Stimulated activated CD4-positive, alpha-beta T cell treated with anti-CD3 and anti-CD28 coated beads, Interleukin-1b, Interleukin-23, amount 100 ng/mL, for 4 hours (primary cell): ENCODE results near the gene CCDC57.
A peak's percentile ranks its signal among the peaks of the same experiment; 100 is the strongest.

Experiments used
- DNase-seq, 2 donors: peaks; one replicate each; pipeline ENCODE4 v3.0.0-alpha.2; 2020; ENCODE audit warnings: low read depth in 2 of 2

Gene CCDC57

DNA sequence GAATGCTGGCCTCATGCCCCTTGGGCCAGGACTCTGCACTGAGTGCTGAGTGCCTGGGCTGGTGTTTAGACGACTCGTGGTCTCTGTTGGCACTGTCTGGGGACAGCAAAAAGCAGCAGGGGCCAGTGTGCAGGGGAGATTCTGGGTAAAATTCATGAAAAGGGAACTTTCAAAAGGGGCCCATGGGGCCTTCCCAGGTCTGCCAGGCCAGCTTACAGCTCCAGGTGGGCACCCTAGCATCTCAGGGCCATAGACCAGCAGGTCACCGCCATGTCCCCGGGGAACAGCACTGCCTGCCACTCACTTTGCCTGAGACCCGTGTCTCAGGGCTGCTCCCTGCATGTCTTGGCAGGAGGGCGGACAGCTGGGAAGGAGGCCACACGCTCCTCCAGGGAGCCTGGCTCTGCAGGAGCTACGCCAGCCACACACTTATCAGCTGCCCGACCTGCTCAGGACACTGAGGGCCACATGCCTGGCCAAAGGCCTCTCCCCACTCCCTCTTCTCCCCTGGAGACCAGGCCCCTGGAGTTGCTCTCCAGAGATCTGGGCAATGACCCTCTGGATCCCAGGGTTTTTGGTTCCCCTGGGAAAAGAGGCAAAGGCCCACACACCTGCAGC lies 105.8 kb downstream of the CCDC57 start:
- no peak for DNase-seq

DNA sequence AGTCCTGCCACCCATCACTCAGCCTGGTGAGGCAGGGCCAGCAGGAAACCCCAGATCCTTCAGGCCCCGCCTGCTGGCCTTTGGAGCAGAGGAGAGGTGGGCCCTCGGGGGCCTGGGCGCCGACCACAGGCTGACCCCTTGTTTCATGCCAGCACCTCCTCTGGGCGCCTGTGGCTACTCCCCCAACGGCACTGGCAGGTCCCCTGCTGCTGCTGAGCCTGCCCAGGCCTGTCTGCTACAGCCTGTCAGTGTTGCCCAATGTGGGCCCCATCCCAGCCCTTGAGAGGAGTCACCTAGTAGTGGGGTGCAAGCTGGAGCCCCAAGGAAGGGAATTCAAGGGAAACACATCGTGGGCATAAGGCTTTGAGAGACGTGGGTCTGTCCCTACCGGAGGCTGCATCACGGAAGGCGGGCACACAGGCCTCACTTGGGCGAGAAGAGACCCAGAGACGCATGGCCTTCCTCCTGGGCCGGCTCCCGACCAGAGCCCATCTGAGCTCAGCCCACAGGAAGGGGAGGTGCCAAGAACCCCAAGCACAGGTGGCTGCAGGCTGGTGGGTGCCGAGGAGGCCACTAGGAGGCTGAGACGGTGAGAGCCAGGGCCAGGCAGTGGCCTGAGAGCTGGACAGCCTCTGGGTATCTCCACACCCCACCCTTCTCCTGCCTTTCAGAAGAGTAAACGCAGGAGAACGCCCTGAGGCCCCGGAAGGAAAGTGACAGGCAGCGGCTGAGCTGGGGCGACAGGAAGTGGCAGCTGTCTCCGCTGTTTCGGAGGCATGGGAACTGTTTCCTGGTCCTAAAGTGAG lies 106.6 kb downstream of the CCDC57 start:
- DNase-seq, result peak; percentile 26 to 50

DNA sequence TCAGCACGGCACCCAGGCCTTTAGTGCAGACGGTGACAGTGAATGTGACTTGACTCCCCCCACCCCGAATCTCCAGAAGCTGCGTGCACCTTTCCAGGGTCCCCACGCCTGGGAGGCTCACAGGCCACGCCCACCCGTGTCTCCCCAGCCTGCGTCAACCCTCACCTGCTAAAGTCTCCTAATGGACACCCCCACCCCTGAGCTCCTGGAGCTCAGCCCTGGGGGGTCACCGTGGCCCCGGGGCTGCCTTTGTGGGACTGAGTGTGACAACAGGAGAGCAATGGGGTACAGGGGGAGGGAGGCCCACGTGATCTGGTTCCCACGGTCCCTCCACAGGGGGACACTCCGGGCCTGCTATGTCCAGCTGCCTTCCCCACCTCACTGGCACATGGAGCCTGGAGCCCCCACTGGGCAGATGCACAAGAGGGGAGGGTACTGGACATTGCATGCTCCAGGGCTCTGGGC lies 107.2 kb downstream of the CCDC57 start:
- no peak for DNase-seq

DNA sequence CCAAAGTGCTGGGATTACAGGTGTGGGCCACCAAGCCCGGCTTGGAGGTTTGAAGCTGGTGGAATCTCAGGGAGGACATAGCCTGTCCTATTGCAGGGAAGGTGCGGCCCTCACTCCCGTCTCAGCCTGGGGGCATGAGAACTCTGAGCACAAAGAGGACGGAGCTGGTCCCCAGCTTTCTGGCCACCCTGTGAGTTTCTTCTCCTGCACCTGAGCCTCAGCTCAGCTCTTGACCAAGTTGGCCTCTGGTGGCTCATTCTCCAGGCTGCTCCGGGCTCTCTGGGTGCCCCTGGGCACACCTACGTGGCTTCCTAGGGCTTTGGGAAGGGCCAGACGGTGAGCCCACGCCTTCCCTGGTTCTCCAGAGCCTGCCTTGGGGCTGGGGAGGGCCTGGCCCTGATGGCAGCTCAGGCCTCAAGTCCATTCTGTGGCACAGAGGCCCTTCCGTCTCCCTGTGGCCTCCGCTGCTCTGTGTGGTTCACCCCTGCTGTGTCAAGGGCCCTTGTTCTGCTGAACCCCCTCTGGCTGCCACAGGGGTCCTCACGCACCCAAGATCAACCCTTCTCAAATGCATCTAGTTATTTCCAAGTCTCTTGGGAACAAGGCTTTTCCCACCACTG lies 107.7 kb downstream of the CCDC57 start:
- no peak for DNase-seq

DNA sequence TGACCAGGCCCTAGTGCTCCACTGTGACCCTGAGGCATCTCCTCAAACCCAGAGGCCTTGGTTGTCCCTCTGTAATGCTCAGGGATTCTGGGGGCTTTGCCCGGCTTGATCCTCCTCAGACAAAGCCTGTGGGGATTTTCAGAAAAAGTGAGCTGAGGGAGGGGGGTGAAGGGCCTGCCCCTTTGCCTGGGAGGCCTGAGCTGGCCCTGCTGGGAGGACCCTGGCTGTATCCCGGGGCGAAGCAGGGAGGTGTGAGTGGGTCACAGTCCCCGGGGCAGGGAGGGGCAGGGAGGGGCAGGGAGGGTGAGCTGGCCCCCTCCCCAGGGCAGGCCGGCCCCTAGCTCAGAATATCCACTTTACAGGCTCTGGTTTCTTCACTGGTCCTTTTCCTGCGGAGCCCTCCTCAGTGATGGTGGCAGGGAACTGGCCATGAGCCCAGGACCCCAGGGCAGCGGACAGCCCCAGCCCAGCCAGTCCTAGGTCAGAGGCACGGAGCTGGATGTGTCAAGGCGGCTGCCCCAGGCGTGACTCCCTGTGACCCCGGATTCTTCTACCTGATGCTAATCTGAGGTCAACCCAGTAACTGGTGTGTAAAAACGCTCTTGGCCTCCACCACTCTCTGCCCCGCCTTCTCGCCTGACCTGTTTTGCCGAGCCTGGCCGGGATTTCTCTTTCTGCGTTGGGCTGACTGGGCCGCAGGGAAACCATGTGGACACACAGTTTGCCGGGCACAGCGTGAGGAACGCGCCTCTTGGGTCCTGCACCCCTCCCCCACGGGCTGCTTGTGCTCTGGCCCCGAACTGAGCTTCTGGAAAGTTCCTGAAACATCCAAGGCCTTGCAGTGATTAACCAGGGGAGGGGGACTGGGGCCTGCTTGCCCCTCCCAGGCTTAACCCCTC lies 108.8 kb downstream of the CCDC57 start:
- DNase-seq, result no peak

DNA sequence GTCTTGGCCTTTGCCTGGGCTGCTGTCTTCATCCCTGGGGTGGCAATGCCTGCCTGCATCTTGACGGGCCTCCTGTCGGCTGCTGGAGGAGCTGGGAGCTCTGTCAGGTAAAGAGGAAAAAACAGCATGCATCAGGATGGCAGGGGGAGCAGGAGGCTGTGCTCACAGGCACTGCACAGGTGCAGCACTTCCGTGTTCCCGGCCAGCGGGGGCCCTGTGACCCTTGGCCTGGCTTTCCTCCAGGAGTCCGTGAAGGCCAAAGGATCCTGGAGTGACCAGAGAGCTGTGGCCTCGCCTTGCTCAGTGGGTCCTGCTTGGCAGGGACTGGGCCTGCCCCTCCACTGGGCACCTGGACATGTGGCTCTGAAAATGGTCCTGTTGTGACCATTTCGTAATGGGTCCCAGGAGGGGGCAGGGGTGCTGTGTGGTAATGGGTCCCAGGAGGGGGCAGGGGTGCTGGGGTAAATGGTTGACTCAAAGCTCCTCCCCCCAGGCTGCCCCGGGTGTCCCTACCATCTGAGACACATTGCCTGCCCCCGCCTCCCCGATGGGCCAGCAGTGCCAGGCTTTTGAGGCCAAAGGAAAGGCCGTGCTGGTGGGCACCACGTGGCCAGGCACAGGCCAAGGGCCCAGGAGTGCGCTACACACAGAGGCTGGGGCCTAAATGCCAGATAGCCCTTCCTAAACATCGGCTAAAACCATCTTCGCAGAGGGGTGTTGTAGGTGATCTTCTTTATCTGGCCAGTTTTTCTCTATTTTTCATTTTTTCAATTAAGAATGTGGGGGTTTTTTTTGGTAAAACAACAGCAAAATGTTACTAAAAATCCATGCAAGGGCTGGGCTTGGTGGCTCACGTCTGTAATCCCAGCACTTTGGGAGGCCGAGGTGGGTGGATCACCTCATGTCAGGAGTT lies 110.6 kb downstream of the CCDC57 start:
- DNase-seq, result no peak

DNA sequence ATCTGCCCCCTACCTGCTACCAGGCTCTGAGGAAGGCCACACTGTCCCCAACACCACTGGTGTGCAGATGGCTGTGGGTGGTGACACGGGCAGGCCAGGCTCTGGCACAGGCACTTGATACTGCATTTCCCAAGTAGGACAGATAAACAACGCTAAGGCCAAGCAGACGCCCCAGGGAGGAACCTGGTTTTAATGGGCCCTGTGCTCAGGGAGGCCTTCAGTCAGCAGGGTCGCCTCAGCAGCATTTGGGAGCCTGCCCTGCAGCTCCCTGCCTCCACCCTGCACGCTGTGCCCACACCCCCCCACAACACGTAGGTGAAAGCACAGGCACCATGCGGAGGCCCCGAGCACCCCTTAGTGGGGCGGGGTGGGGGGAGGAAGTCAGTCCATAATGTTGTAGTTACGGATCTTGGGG lies 111.3 kb downstream of the CCDC57 start:
- DNase-seq, result no peak

DNA sequence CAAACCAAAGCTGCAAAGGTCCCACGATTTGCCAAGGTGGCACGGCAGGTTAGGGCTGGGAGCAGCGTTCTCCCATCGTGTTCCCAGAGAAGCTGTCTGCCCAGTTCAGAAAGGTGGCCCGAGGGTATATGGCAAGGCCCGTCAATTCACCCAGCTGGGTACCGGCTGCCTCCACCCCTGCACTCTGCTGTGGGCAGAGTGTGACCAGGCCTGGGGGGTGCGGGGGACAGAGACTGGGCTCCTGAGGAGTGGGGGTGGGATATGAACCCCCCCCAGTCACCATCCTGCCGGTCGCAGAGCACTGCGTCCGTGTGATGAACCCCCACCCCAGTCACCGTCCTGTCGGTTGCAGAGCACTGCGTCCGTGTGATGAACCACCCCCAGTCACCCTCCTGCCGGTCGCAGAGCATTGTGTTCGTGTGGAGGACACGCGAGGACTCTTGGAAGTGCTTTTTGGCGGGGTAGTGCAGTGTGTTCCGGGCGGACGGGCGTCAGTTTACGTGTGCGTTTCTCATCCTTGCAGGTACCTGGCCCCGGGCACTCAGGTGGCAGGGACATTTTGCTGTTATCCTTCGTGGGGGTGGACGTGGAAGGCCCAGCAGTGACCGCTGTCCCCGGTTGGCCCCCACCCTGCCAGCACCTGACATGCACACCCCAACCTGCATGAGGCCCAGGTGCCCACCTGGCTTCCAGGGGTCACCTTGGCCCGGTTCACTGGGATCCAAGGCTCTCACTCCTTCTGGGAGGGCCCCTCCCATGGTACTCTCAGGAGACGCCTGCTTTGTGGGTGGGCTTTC lies 111.9 kb downstream of the CCDC57 start:
- DNase-seq, result no peak

DNA sequence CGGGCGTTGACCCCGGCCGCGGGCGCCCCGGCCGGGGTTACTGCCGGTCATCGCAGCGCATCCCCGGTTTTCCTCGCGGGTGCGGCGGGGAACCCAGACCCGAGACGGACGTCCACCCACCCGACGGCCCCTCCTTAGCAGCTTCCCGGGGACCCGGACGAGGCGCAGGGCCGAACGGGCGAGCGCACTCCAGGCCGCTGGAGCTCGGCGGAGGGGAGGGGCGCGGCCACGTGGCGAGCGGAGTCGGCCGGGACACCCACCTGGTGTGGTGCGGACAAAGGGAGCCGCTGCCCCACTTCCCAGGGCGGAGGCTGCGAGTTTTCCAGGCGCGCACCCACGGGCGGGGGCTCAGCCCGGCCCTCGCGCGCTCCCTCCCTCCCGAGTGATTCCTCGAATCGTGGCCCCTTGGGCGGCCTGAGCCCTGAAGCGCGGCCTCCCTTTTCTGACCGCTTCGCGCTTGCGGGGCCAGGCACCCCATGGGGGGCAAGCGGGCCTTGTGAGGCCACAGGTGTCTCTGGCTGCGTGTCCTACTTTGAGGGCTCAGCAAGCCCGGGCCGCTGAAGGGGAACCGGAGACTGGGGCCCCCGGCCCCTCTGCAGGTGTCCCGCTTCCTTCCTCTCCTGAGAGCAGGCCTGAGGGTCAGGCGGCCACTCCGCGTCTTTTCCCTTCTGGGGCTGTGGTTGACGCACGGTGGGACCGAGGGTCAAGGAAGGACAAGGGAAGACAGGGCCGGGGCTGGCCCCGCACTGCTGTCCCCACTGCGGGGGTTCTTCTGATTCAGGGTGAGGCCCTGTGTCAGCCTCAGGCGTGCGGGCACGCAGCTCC lies 113.5 kb downstream of the CCDC57 start:
- no peak for DNase-seq

DNA sequence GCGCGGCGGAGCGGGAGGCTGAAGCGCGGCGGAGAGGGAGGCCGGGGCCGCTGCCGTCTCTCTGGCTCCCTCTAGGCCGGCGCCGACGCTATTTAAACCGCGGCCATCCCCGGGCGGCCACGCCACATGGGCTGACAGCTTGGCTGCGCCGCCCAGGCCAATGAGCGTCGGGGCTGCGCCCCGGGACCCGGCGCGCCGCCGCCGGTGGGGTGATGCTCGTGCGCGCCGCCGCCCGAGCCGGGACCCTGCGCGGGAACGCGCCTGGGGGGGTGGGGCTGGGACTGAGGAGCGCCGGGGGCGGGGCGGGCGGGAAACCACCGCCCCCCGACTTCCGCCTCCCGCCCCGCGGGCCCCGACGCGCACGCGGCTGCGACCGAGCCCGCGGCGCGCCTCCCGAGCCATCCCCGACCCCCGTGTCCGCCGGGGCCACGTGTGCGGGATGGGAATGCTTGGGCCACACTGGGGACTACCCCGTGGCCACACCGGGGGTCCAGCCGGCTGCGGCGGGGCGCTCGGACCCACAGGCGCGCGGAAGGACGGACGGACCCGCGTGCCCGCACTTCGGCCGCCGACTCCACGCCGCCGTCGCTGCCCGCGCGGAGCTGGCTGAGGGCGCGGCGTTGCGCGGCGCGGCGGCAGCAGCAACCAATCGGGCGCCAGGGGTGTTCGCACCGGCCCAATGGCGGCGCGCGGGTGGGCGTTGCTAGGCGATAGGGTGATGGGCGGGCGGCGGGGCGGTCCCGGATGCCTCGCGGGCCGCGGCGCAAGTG lies 114.3 kb downstream of the CCDC57 start, which contains the start of gene FASN:
Gene FASN, minus strand, starts transcription at position 68 of the 770 bp plus-strand sequence. CDS start 1,791 bp downstream, outside the sequence.
- peak; percentile 89 to 96 for DNase-seq

DNA sequence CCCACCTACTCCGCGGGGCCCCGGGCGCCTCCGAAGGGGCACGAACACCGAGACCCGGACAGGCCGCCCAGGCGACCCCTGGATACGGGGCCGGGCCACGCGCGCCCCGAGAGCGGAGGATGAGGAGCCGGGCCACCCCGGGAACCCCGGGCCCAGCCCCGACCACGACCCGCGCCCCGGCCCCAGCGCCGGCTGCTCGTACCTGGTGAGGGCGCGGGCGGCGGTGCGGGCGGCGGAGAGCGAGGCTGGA lies 114.8 kb downstream of the CCDC57 start:
- DNase-seq, result no peak

DNA sequence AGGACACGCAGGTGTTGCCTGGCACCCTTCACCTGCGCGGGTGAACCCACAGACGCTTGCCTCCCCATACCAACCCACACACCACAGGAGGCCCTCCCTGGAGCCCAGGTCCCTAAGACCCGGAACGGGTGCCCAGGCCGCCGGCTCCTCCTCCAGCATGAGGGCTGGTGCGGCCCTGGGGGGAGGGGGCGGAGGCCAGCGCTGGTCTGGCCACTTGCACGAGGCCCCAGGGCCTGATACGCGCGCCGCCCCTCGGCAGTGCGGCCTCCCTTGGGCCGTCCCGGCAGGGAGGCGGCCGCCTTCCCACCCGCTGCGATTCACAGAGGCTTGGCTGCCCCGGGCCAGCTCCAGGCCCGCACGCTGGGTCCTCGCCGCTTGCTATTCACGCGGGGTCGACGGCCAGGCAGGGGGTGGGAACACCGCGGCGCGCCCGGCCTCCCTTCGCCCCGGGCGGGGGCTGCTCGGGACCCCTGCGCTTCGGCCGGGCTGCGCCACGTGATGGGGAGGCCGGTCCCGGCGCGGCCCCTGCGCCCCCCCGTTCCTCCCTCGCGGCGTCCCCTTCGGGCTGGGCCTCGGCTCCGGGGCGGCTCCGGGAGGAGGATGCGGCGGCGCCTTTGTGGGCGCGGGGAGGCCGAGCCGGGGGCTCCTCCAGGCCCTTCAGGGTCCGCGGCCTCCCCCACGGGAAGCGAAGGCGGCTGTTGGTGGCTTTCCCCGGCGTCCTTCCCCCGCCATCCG lies 115.3 kb downstream of the CCDC57 start:
- peak in 1 of 2 donors; percentile 38 for DNase-seq

DNA sequence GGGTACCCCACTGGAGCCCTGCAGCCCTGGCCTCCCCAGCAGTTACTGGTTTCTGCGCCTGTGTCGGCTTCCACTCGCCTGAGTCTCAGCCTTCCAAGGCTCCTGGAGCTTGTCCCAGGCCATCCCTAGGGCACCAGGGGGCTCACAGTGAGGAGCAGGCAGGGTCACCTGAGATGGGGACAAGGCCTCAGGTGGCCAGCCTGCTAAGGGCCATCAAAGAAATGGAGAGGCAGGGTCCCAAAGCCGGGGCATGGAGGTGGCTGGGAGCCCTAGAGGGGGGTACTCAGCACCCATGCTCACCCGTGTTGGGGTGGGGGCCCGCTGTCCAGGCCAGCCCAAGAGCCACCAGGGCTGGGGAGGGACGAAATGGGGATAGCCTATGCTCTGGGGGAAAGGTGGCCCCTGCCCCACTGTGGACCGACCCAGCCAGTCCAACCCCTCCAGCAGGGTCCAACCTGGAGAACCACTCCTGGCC lies 115.9 kb downstream of the CCDC57 start:
- no peak for DNase-seq

DNA sequence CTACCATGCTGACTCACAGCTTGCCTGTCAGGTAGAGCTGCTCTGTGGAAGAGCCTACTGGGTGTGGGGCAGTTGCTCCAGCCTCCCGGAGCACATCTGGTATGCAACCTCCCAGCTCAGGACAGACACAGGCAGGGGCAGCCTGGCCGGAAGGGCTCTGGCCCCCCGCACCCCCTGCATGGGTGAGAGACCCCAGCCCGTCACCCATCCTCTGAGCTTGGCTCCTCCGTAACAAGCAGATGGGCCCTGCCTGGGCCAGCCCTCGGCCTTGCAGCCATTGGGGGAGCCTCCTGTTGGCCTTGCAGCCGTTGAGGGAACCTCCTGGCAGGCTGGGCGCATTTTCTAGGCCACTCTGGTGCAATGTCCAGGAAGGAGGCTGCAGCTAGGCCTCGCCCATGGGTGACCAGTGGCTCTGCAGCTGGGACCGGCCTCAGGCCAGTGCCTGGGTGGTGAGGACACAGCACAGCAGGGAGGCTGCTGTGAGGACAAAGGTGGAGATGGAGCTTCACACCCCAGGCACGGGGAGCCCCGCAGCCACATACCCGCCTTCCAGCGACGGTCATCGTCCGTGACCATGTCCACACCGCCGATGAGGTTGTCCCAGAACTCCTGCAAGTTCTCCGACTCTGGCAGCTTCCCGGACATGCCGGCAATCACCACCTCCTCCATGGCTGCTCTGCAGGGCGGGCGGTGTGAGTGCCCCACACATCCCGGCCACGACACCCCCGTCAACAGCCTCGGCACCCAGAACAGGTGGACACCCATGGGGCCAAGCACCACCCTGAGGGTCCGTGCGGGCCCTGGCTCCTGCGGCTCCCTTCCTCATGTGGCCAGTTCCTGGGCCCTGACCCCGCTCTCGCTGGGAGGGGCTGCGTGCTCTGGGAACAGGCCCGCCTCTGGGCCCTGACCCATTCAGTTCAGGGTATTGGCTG lies 116.6 kb downstream of the CCDC57 start:
- no peak for DNase-seq

DNA sequence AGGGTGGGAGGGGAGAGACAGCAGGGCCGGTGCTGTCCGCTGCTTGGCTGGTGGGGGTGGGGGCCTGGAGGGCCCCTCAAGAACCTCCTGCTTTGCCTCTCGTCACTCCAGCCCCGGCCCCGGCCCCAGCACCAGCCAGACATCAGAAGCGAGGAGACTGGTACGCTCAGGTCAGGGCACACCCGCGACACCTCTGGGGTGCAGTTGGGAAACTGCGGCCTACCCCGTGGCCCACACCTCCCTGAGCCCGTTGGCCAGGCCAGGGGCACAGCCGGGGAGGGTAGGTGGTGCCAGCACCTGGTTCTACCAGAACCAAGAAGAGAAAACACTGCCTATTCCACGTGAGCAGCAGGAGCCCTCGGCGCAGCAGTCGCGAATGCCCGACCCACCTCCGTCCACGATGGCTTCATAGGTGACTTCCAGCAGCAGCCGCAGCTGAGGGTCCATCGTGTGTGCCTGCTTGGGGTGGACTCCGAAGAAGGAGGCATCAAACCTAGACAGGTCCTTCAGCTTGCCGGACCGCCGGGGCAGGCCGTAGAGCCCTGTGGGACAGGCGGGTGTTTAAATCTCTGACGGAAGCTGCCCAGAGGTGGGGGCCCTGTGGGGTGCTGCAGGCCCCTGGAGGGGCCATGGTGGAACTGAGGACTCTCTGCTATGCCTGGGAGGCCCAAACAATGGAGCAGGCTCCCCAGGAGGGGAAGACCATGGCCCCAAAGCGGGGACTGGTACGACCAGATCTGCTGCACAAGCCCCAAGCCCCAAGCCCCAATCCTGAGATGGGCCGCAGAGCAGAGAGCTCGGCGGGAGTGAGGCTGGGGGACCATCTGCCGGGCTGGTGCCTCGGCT lies 117.5 kb downstream of the CCDC57 start:
- no peak for DNase-seq
